SK-N-SH treated with all-trans-retinoic acid at 6 μM for 48 hours (cell line): ENCODE results near the gene SLX4IP.

Experiments
- CSDC2 ChIP-seq: fragments of 250-450 bp; sonication (Bioruptor Pico); IDR thresholded peaks from 2 replicates; pipeline ENCODE4 v1.5.0; 2020; ENCODE audit warnings: mild to moderate bottlenecking, moderate library complexity
- PPARA ChIP-seq: fragments of 250-450 bp; sonication (Bioruptor Pico); IDR thresholded peaks from 2 replicates; pipeline ENCODE4 v1.5.0; 2020; ENCODE audit warnings: mild to moderate bottlenecking, borderline replicate concordance
- TF ChIP-seq, protein P1 (sequence below): fragments of 250-450 bp; sonication (Bioruptor Pico); IDR thresholded peaks from 2 replicates; pipeline ENCODE4 v1.8.0; 2020; ENCODE audit warnings: mild to moderate bottlenecking, moderate library complexity, borderline replicate concordance

DNA sequence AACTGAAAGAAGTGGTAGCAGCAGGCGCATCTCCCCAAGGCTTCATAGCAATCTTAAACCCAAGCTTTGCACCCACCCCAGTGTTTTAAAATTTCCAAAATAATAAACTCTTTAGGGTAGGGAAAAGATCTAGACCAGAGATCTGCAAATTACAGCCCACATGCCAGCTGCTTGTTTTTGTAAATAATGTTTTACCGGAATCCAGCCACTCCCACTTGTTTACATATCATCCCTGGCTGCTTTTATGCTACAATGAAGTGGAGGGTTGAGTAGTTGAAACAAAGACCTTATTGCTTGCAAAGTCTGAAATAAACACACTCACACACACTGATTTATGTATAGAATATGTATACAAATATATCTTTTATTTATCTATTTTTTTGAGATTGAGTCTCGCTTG lies 30.0 kb downstream of the SLX4IP start:
- TF ChIP-seq, protein P1, sequence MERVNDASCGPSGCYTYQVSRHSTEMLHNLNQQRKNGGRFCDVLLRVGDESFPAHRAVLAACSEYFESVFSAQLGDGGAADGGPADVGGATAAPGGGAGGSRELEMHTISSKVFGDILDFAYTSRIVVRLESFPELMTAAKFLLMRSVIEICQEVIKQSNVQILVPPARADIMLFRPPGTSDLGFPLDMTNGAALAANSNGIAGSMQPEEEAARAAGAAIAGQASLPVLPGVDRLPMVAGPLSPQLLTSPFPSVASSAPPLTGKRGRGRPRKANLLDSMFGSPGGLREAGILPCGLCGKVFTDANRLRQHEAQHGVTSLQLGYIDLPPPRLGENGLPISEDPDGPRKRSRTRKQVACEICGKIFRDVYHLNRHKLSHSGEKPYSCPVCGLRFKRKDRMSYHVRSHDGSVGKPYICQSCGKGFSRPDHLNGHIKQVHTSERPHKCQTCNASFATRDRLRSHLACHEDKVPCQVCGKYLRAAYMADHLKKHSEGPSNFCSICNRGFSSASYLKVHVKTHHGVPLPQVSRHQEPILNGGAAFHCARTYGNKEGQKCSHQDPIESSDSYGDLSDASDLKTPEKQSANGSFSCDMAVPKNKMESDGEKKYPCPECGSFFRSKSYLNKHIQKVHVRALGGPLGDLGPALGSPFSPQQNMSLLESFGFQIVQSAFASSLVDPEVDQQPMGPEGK (CRISPR knock-in tag): no peak
- TF ChIP-seq CSDC2 (no peak), PPARA (CRISPR knock-in tag) (no peak)
